ENCODE measurements around the gene NUP98.

The NUP98 gene

DNA sequence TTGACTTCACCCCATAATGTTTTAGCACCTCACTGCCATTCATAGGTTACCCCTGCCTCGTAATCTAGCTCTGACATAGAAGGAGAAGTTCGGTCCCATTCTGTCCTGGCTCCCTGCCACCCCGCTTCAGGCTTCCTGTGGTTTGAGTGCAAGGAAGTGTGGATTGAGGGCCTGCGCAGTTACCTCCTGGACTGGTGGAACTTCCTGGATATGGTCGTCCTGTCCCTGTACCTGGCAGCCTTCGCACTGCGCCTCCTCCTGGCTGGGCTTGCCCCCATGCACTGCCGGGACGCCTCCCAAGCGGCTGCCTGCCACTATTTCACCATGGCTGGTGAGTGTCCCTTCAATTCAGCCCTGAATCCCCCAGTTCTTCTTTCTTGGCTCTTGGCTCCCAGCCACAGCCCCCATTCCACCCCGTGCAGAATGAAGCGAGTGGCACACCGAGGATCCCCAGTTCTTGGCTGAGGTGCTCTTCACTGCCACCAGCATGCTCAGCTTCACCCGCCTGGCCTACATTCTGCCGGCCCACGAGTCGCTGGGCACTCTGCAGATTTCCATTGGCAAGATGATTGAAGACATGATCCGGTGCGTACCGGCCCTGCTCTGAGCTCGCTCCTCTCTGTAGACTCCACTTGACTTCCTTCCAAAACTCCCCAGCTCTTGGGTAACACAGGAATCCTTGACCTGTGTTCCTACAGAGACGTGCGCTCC, 170.9 kb downstream of the NUP98 start:
- no peak overlapping the region for H3K4me3 ChIP-seq (ENCODE audit: low read length)
- TF ChIP-seq, protein P1, sequence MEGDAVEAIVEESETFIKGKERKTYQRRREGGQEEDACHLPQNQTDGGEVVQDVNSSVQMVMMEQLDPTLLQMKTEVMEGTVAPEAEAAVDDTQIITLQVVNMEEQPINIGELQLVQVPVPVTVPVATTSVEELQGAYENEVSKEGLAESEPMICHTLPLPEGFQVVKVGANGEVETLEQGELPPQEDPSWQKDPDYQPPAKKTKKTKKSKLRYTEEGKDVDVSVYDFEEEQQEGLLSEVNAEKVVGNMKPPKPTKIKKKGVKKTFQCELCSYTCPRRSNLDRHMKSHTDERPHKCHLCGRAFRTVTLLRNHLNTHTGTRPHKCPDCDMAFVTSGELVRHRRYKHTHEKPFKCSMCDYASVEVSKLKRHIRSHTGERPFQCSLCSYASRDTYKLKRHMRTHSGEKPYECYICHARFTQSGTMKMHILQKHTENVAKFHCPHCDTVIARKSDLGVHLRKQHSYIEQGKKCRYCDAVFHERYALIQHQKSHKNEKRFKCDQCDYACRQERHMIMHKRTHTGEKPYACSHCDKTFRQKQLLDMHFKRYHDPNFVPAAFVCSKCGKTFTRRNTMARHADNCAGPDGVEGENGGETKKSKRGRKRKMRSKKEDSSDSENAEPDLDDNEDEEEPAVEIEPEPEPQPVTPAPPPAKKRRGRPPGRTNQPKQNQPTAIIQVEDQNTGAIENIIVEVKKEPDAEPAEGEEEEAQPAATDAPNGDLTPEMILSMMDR (IDR thresholded peaks at IDR 0.05; ENCODE audit: insufficient read depth, low read depth, low read length, missing control alignments), result no peak
- DNase-seq (ENCODE audit: low read depth), result no peak

Measured in epithelial cell of esophagus (primary cell).